ENCODE measurements around the gene LIPT2.
"Not testable (repeated sequence)": the region's sequence is repeated elsewhere in the genome, so short reads cannot be mapped to it uniquely, and the experiment has no call there.

LIPT2 gene

GRCh38 chr11:74492974-74493790, at the start of gene LIPT2:
Gene LIPT2, minus strand, starts transcription at chr11:74493724. Its CDS starts 21 bp downstream, at chr11:74493703.
- peak; percentile 57 for FAIRE-seq

GRCh38 chr11:74541466-74541865, 47.9 kb upstream of the LIPT2 start:
- no peak for FAIRE-seq

- no peak for FAIRE-seq
Observed at GRCh38 chr11:74540270-74540669, 46.7 kb upstream of the LIPT2 start.

DNA sequence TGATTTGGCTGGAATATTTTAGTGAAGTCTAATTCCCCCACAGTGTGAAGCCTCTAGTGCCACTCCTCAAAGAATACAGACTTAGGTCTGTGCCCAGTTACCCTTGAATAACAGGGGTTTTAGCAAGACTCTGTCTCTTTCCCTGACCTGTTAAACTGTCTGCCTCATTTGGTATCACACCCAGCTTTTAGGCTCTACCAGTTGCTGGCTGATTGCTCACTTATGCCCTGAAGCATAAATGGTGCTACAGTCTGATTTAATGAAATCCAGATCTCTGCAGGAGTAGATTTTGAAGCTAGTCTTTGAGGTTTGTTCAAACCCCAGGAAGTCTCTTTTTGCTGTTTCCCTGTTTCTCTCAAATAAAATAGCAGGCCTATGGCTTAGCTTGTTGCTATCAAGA, 45.2 kb upstream of the LIPT2 start:
- FAIRE-seq = no peak

- FAIRE-seq = no peak
Observed at GRCh38 chr11:74535371-74536160, 42.0 kb upstream of the LIPT2 start.

DNA sequence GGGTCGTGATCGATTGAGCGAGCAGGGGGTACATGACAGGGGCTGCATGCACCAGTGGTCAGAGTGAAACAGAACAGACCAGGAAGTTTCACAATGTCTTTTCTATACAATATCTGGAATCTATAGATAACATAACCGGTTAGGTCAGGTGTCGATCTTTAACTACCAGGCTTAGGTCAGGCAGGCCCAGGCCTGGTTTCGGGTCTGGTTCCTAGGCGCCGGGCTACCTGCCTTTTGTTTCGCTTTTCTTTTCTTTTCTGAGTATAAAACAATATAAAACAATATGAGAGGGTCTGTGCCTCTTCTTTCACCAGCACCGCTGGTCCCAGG, 41.4 kb upstream of the LIPT2 start:
- FAIRE-seq = not testable (repeated sequence)

DNA sequence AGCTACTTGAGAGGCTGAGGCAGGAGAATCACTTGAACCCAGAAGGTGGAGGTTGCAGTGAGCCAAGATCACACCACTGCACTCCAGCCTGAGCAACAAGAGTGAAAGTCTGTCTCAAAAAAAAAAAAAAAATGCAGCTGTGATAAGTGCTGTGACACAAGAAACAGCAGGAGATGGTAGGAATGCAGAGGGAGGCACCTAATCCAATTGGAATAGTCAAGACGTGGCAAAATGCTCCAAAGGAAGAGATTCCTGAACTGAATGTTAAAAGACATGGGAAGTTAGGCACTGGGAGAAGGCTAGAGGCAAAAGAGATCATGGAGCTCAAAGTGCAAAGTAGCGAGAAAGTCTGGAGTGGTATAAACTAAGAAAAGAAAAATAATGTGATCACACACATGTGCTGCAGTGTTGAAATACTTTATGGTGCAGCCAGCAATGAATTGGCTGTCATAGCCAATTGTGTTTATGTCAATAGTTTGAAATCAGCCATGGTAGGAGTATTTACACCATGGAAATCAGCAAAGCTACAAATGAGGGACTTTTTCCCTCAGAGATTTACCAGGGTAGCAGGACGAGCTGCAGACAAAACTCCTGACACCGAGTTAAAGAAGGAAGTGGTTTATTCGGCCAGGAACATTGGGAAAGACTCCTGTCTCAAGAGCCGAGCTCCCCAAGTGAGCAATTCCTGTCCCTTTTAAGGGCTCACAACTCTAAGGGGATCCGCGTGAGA, 40.9 kb upstream of the LIPT2 start:
- FAIRE-seq = no peak

- FAIRE-seq = no peak
Observed at GRCh38 chr11:74533421-74533820, 39.9 kb upstream of the LIPT2 start.

DNA sequence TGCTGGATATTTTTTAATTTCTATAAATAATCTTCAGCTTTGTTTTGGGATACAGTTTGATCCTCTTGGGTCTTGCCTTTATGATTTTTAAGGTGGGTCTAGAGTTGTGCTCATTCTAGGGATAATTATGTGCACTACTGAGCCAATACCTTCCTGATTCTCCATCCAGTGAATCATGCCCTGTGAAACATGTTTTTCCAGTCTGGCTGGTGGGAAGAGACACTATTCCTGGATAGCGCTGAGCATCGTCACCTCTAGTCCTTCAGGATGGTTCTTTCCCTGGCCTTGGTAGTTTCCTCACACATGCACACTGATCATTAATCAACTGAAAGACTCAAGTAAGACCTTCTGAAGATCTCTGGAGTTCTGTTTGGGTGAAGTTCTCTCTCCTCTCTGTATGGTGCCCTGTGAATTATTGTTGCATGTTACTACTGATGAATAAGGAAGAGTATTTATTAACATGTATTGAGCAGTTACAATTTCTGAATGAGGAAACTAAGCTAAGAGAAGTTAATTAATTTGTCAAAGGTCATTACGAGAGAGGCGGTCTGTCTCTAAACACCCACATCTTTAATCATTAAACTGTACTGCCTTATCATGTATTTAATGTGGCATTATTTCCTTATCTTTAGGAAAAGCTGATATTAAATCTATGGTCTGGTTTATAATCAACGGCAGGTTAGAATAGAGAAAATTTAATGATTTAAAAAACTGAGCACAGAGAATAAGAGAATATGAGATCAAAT, 39.1 kb upstream of the LIPT2 start:
- FAIRE-seq = no peak

DNA sequence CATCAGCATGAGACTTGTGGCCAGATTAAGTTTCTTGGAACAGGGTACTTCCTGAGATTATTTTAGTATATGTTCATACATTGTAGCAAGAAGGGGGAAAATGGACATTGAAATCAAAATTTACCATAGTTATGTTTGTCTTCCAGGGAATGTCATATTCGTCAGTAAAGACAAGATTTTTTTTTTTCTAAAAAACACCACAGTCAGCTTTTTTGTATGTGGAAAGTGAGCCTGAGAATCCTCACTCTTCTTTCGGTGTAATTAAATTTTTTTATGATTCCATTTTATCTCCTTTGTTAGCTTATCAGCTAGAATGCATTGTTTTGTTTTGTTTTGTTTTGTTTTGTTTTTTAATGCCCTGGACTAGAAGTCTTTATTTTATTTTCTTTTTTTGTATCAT, 31.5 kb upstream of the LIPT2 start:
- peak; percentile 66 for FAIRE-seq

GRCh38 chr11:74524501-74524900, 31.0 kb upstream of the LIPT2 start:
- no peak for FAIRE-seq

- FAIRE-seq = no peak
Observed at GRCh38 chr11:74522776-74523175, 29.3 kb upstream of the LIPT2 start.

DNA sequence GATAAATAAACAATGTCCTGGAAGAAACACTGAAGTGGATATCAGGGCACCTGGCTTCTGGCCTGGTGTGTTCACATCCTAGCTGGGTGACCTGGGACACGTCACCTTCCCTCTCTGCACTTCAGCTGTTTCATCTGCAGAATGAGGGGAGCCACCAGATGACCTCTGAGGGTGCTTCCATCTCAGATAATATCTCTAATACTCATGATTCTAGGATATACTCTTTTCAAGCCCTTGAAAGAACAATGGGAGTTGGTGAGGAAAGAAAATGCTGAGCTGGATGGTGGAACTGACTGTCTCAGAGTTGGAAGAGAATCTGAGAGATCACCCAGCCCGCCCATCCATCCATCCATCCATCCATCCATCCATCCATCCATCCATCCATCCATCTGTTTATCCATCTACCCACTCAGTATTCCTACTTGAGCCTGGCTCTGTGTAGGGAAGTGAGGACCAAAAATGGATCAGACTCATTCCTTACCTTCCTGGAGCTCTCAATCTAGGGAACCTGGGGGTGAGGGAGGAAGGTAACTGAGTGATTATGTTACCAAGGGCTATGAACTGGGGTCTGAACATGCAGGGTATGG, 28.2 kb upstream of the LIPT2 start:
- no peak for FAIRE-seq

DNA sequence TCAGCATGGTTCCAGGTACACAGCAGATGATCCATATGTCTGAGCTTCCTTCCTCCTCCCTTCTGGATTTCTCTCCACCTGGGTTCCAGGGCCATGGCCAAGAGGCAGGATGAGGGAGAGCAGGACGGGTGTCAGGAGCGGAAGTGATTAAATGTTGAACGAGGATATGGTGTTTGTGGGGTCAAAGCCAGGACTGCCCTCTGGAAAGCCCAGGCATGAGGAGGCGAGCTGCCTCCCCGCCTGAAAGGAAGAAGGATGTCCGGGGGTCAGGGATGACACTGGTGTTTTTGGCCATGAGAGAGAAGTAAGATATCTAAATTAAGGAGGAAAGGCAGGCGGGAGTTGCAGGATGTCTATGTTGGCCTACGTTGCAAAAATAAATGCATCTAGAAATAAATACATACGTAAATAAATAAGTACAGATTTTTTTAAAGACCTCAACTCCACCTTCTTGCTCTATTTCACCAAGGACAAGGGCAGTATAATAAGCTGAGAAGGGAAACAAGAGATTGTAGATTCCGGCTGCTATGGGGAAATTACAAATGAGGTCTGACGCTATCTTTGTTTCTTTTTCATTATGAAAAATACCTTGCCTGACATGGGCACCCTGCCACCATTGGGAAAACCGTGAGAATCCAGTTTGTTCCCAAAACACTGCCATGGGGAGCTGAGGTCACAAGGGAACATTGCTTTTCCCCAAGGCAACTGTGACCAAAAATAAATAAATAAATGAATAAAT, 27.6 kb upstream of the LIPT2 start:
- FAIRE-seq = no peak

- FAIRE-seq = no peak
Observed at GRCh38 chr11:74520316-74520715, 26.8 kb upstream of the LIPT2 start.

DNA sequence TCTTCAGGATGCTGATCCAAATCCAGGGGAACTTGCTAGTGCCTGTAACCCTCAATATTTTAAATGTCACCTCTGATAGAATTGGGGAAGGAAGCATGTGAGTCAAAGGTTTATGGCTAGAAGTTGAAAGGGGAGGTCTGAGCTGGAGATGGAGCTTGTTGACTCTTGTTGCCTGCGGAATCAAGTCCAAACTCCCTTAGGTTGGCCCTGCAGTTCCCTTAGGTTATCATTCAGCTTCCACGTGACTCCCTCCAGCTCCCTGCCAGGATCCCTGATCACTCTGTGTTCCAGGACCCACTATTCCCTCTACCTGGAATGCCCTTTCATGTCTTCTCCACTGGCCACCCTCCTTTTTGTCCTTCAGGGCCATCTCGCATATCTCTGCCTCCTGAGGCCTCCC, 26.2 kb upstream of the LIPT2 start:
- FAIRE-seq = no peak

- FAIRE-seq = not testable (repeated sequence)
Observed at GRCh38 chr11:74517592-74517991, 24.1 kb upstream of the LIPT2 start.

DNA sequence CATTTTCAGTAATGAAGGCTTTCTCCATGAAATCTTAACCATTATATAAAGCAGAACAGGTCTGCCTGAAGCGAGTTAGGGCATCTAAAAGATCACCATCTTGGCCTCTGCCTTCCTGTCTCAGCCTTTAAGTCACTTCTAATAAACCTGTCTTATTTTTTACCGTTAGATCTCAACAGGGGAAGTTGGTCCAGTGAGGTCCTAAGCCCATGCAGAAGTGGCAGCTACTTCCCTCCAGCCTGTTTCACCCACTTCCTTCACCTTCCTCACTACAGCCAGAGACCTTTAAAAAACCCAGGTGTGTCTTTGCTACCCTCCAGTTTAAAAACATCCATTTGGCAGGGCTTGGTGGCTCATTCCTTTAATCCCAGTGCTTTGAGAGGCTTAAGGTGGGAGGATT, 14.1 kb upstream of the LIPT2 start:
- no peak for FAIRE-seq

GRCh38 chr11:74506823-74507222, 13.3 kb upstream of the LIPT2 start:
- no peak for FAIRE-seq

DNA sequence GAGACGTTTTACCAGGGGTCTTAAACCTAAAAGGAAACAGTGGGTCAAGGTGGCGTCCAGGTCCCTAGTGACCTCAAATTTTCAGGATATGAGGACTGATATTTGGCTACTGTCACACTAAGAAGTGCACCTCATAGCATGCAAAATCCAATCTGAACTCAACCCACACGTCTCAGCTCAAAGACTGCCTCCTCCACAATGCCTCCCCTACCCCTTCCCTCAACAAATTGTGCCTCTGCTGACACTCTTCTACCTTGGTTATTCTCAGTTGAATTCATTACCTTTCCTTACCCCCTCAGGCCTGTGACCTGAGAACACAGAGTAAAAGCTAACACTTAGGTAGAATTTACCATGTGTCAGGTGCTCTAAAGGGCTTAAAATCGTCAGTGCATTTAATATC, 12.4 kb upstream of the LIPT2 start:
- no peak for FAIRE-seq

DNA sequence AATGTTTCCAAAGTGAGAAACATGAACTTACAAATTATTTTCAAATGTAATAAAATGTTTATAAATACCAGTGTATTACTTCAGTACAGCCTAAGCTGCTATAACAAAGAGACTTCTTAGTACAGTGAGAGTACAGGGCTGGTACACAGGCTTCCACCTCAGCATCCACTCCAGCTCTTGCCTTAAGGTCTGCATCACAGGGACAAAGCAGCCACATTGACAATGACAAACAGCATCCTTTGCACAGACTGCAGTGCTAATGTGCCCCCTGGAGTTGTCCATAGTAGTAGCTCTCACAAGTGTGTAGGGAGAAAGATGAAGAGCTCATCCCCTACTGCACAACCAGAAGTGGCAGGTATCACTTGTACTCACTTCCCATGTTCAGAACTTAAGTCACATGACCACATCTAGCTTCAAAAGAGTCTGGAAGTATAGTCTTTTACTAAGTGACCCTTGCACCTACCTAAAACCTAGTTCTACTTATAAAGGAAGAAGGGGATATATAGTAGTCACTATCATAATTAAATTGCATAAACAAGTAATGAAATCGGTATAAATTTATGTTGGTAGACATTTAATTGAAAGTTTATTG, 10.7 kb upstream of the LIPT2 start:
- FAIRE-seq = no peak
